Upper lobe of left lung (tissue), 4 donors: Measurements from ENCODE around the gene LYRM1.

Source experiments
- CTCF ChIP-seq, 6 experiments: fragments of 450-650 bp in 4 of 6; fragments of 200-600 bp in 2 of 6; sonication (generic) in 2 of 6; IDR thresholded peaks; one replicate each; pipeline ENCODE4 v1.5.1; 2016 to 2019; ENCODE audit warnings: antibody characterized with exemption in 6 of 6
- EP300 ChIP-seq, 4 donors: sonication (generic); formaldehyde crosslinking; IDR thresholded peaks; one replicate each; pipeline ENCODE4 v1.5.1; 2017; ENCODE audit warnings: antibody characterized with exemption in 4 of 4, control low read depth in 2 of 4

GRCh38 chr16:20930365-20930690 lies 29.8 kb downstream of the LYRM1 start:
- no peak for TF ChIP-seq CTCF (IDR thresholded peaks at IDR 0.05)
- no peak for TF ChIP-seq EP300 (IDR thresholded peaks at IDR 0.05)
